ENCODE measurements around the gene MOB4.
A peak's percentile ranks its signal among the peaks of the same experiment; 100 is the strongest.

Gene MOB4

GRCh38 chr2:197498235-197498936 is 17.5 kb upstream of the MOB4 start:
- Histone ChIP-seq H3K4me3 (ENCODE audit: low read depth, low read length) (peak overlapping the region; percentile 88), H3K4me1 (ENCODE audit: control insufficient read depth, insufficient read depth, low read length) (peaks cover 21% of the 10 kb centered on the region), H3K9me3 (ENCODE audit: control insufficient read depth, insufficient read depth, low read length) (no peaks in the 10 kb centered on the region), H3K36me3 (ENCODE audit: control insufficient read depth, insufficient read depth, low read length) (peaks cover 76% of the 10 kb centered on the region), H3K27me3 (ENCODE audit: control insufficient read depth, insufficient read depth, low read length) (no peaks in the 10 kb centered on the region), H3K9ac (ENCODE audit: low read depth, low read length) (peak overlapping the region; percentile 93), H3K27ac (ENCODE audit: low read depth, low read length) (peak overlapping the region; percentile 98)

GRCh38 chr2:197498937-197499593 is 16.8 kb upstream of the MOB4 start:
- no peaks in the 10 kb centered on the region for H3K27me3 ChIP-seq (ENCODE audit: control insufficient read depth, insufficient read depth, low read length)
- peaks cover 76% of the 10 kb centered on the region for H3K36me3 ChIP-seq (ENCODE audit: control insufficient read depth, insufficient read depth, low read length)
- peaks cover 21% of the 10 kb centered on the region for H3K4me1 ChIP-seq (ENCODE audit: control insufficient read depth, insufficient read depth, low read length)
- no peaks in the 10 kb centered on the region for H3K9me3 ChIP-seq (ENCODE audit: control insufficient read depth, insufficient read depth, low read length)
- peak overlapping the region; percentile 98 for H3K27ac ChIP-seq (ENCODE audit: low read depth, low read length)
- H3K9ac ChIP-seq (ENCODE audit: low read depth, low read length), result peak overlapping the region; percentile 93
- peak overlapping the region; percentile 88 for H3K4me3 ChIP-seq (ENCODE audit: low read depth, low read length)

GRCh38 chr2:197499594-197500502 is 16.0 kb upstream of the MOB4 start, which contains the start of the genes HSPD1 and HSPE1:
TSS of gene HSPD1 (minus strand) at chr2:197499840. CDS start at chr2:197498848, 992 bp downstream.
TSS of gene HSPE1 (plus strand) at chr2:197500379. CDS start at chr2:197500437, 58 bp downstream.
- Histone ChIP-seq H3K4me3 (ENCODE audit: low read depth, low read length) (peak within 1 kb of the TSS; percentile 88), H3K4me1 (ENCODE audit: control insufficient read depth, insufficient read depth, low read length) (peaks cover 21% of the 10 kb centered on the region), H3K36me3 (ENCODE audit: control insufficient read depth, insufficient read depth, low read length) (peaks cover 76% of the 10 kb centered on the region), H3K9me3 (ENCODE audit: control insufficient read depth, insufficient read depth, low read length) (no peaks in the 10 kb centered on the region), H3K9ac (ENCODE audit: low read depth, low read length) (peak within 1 kb of the TSS; percentile 93), H3K27me3 (ENCODE audit: control insufficient read depth, insufficient read depth, low read length) (no peaks in the 10 kb centered on the region), H3K27ac (ENCODE audit: low read depth, low read length) (peak within 1 kb of the TSS; percentile 98)

- Histone ChIP-seq H3K4me1 (ENCODE audit: control insufficient read depth, insufficient read depth, low read length) (peaks cover 21% of the 10 kb centered on the region), H3K4me3 (ENCODE audit: low read depth, low read length) (peak overlapping the region; percentile 88), H3K27me3 (ENCODE audit: control insufficient read depth, insufficient read depth, low read length) (no peaks in the 10 kb centered on the region), H3K27ac (ENCODE audit: low read depth, low read length) (peak overlapping the region; percentile 98), H3K9me3 (ENCODE audit: control insufficient read depth, insufficient read depth, low read length) (no peaks in the 10 kb centered on the region), H3K36me3 (ENCODE audit: control insufficient read depth, insufficient read depth, low read length) (peaks cover 69% of the 10 kb centered on the region), H3K9ac (ENCODE audit: low read depth, low read length) (peak overlapping the region; percentile 93)
Measured at GRCh38 chr2:197500503-197501131, 15.2 kb upstream of the MOB4 start.

DNA sequence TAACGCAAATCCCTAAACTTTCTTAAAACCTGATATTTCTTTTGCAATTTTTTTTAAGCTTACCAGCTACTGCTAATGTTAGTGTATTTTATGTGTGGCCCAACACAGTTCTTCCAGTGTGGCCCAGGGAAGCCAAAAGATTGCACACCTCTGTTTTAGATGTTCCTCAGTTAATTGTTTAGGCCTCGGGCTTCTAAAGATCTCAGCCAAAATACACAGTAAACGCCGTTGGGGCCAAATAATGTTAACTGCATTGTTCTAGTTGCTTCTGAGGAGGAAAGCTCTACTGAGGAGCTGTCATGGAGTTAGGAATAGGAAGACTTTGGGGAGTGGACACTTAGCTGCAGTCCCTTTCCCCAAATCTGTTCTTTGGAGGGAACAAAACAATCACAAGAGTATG is 13.7 kb upstream of the MOB4 start:
- H3K4me1 ChIP-seq (ENCODE audit: control insufficient read depth, insufficient read depth, low read length), result peaks cover 17% of the 10 kb centered on the region
- peaks cover 57% of the 10 kb centered on the region for H3K36me3 ChIP-seq (ENCODE audit: control insufficient read depth, insufficient read depth, low read length)
- H3K27me3 ChIP-seq (ENCODE audit: control insufficient read depth, insufficient read depth, low read length), result no peaks in the 10 kb centered on the region
- peak overlapping the region; percentile 88 for H3K4me3 ChIP-seq (ENCODE audit: low read depth, low read length)
- no peak overlapping the region for H3K27ac ChIP-seq (ENCODE audit: low read depth, low read length)
- H3K9ac ChIP-seq (ENCODE audit: low read depth, low read length), result no peak overlapping the region
- H3K9me3 ChIP-seq (ENCODE audit: control insufficient read depth, insufficient read depth, low read length), result no peaks in the 10 kb centered on the region

- Histone ChIP-seq H3K36me3 (ENCODE audit: control insufficient read depth, insufficient read depth, low read length) (peaks cover 52% of the 10 kb centered on the region), H3K9me3 (ENCODE audit: control insufficient read depth, insufficient read depth, low read length) (no peaks in the 10 kb centered on the region), H3K9ac (ENCODE audit: low read depth, low read length) (no peak overlapping the region), H3K27ac (ENCODE audit: low read depth, low read length) (no peak overlapping the region), H3K4me1 (ENCODE audit: control insufficient read depth, insufficient read depth, low read length) (peaks cover 12% of the 10 kb centered on the region), H3K27me3 (ENCODE audit: control insufficient read depth, insufficient read depth, low read length) (no peaks in the 10 kb centered on the region), H3K4me3 (ENCODE audit: low read depth, low read length) (peak overlapping the region; percentile 88)
Measured at GRCh38 chr2:197502685-197503084, 13.2 kb upstream of the MOB4 start.

DNA sequence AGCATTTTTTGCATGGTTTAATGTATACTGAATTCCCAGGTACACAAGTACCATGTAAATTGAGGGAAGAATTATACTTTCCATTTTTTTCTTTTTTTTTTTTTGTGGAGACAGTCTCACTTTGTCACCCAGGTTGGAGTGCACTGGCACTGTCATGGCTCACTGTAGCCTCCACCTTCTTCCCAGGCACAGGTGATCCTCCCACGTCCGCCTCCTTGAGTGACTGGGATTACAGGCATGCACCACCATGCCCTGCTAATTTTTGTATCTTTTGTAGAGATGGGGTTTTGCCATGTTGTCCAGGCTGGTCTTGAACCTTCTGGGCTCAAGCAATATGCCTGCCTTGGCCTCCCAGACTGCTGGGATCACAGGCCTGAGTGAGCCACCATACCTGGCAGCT is 11.9 kb upstream of the MOB4 start:
- no peaks in the 10 kb centered on the region for H3K27me3 ChIP-seq (ENCODE audit: control insufficient read depth, insufficient read depth, low read length)
- H3K4me3 ChIP-seq (ENCODE audit: low read depth, low read length), result no peak overlapping the region

GRCh38 chr2:197504512-197504911 is 11.4 kb upstream of the MOB4 start:
- H3K4me3 ChIP-seq (ENCODE audit: low read depth, low read length), result no peak overlapping the region
- peaks cover 5% of the 10 kb centered on the region; the same call in 1 of the 2 replicates for H3K4me1 ChIP-seq (ENCODE audit: control insufficient read depth, insufficient read depth, low read length)
- H3K27me3 ChIP-seq (ENCODE audit: control insufficient read depth, insufficient read depth, low read length), result no peaks in the 10 kb centered on the region
- no peak overlapping the region for H3K9ac ChIP-seq (ENCODE audit: low read depth, low read length)
- peaks cover 41% of the 10 kb centered on the region for H3K36me3 ChIP-seq (ENCODE audit: control insufficient read depth, insufficient read depth, low read length)
- no peak overlapping the region for H3K27ac ChIP-seq (ENCODE audit: low read depth, low read length)
- no peaks in the 10 kb centered on the region for H3K9me3 ChIP-seq (ENCODE audit: control insufficient read depth, insufficient read depth, low read length)

More for the DNA sequence above, 11.9 kb upstream of the MOB4 start:
- Histone ChIP-seq H3K4me1 (ENCODE audit: control insufficient read depth, insufficient read depth, low read length) (peaks cover 5% of the 10 kb centered on the region; the same call in 1 of the 2 replicates), H3K9ac (ENCODE audit: low read depth, low read length) (no peak overlapping the region), H3K36me3 (ENCODE audit: control insufficient read depth, insufficient read depth, low read length) (peaks cover 41% of the 10 kb centered on the region), H3K27ac (ENCODE audit: low read depth, low read length) (peak overlapping the region; percentile 35), H3K9me3 (ENCODE audit: control insufficient read depth, insufficient read depth, low read length) (no peaks in the 10 kb centered on the region)

- H3K4me3 ChIP-seq (ENCODE audit: low read depth, low read length), result no peak overlapping the region
- H3K9ac ChIP-seq (ENCODE audit: low read depth, low read length), result no peak overlapping the region
- H3K4me1 ChIP-seq (ENCODE audit: control insufficient read depth, insufficient read depth, low read length), result peaks cover 5% of the 10 kb centered on the region; the same call in 1 of the 2 replicates
- no peak overlapping the region for H3K27ac ChIP-seq (ENCODE audit: low read depth, low read length)
- H3K9me3 ChIP-seq (ENCODE audit: control insufficient read depth, insufficient read depth, low read length), result no peaks in the 10 kb centered on the region
- H3K27me3 ChIP-seq (ENCODE audit: control insufficient read depth, insufficient read depth, low read length), result no peaks in the 10 kb centered on the region
- H3K36me3 ChIP-seq (ENCODE audit: control insufficient read depth, insufficient read depth, low read length), result peaks cover 36% of the 10 kb centered on the region
Measured at GRCh38 chr2:197506658-197507057, 9.2 kb upstream of the MOB4 start.

DNA sequence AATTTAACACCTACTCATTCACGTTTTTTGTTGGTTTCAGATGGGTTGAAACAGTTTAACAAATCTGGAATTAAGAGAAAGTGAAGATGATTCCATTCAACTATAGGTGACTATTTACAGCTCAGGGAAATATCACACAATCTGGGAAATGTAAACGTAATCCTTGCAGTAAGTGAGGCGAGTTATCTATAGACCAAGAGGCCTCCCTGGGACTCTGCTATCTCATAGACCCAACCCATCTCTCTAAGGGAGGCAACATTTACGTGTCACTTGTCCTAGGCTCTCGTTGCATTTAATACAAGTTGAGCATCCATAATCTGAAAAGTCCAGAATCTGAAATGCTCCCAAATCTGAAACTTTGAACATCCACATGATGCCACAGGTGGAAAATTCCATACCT is 2.0 kb upstream of the MOB4 start:
- Histone ChIP-seq H3K36me3 (ENCODE audit: control insufficient read depth, insufficient read depth, low read length) (no peaks in the 10 kb centered on the region), H3K4me1 (ENCODE audit: control insufficient read depth, insufficient read depth, low read length) (peaks cover 14% of the 10 kb centered on the region), H3K9me3 (ENCODE audit: control insufficient read depth, insufficient read depth, low read length) (no peaks in the 10 kb centered on the region), H3K27me3 (ENCODE audit: control insufficient read depth, insufficient read depth, low read length) (no peaks in the 10 kb centered on the region), H3K27ac (ENCODE audit: low read depth, low read length) (no peak overlapping the region), H3K4me3 (ENCODE audit: low read depth, low read length) (no peak overlapping the region), H3K9ac (ENCODE audit: low read depth, low read length) (no peak overlapping the region)
